ENCODE results near the gene EFNA5. TPM values are rescaled to one million over a fixed set of nuclear protein-coding genes. Genes with fewer than 3 reads are reported as not detected.

The EFNA5 gene
- total RNA-seq, 2 donors from 2014 or later: 9.7 to 11.1 TPM

GRCh38 chr5:107367939-107368338 is 302.8 kb downstream of the EFNA5 start:
- H3K4me3 ChIP-seq: no peak overlapping the region
- no peak overlapping the region for H3K27ac ChIP-seq
- intact Hi-C loops (cut with DNase I): no loop called here
- no peaks in the 10 kb centered on the region for H3K4me1 ChIP-seq
- no peaks in the 10 kb centered on the region for H3K36me3 ChIP-seq
- no peak for DNase-seq
- no peak overlapping the region for H3K9ac ChIP-seq (ENCODE audit: low read depth in 2 of 2, low read length in 2 of 2)
- H3K9me3 ChIP-seq: no peaks in the 10 kb centered on the region
- no peaks in the 10 kb centered on the region for H3K27me3 ChIP-seq
- TF ChIP-seq CTCF (IDR thresholded peaks at IDR 0.05): no peak

GRCh38 chr5:107367480-107367879 is 303.3 kb downstream of the EFNA5 start:
- no peak for DNase-seq
- no peaks in the 10 kb centered on the region for H3K9me3 ChIP-seq
- intact Hi-C loops (cut with DNase I): no loop called here
- no peak overlapping the region for H3K27ac ChIP-seq
- H3K9ac ChIP-seq (ENCODE audit: low read depth in 2 of 2, low read length in 2 of 2): no peak overlapping the region
- H3K27me3 ChIP-seq: no peaks in the 10 kb centered on the region
- no peaks in the 10 kb centered on the region for H3K4me1 ChIP-seq
- H3K4me3 ChIP-seq: no peak overlapping the region
- TF ChIP-seq CTCF (IDR thresholded peaks at IDR 0.05): no peak
- H3K36me3 ChIP-seq: no peaks in the 10 kb centered on the region

GRCh38 chr5:107365320-107366109 is 305.2 kb downstream of the EFNA5 start:
- H3K4me1 ChIP-seq: no peaks in the 10 kb centered on the region
- intact Hi-C loops (cut with DNase I): no loop called here
- H3K27ac ChIP-seq: no peak overlapping the region

GRCh38 chr5:107364443-107365319 is 306.1 kb downstream of the EFNA5 start:
- no peak overlapping the region for H3K9ac ChIP-seq (ENCODE audit: low read depth in 2 of 2, low read length in 2 of 2)
- no peaks in the 10 kb centered on the region for H3K9me3 ChIP-seq
- H3K36me3 ChIP-seq: no peaks in the 10 kb centered on the region
- H3K27me3 ChIP-seq: no peaks in the 10 kb centered on the region
- DNase-seq: no peak
- intact Hi-C loops (cut with DNase I): no loop called here
- no peaks in the 10 kb centered on the region for H3K4me1 ChIP-seq
- no peak for TF ChIP-seq CTCF (IDR thresholded peaks at IDR 0.05)
- no peak overlapping the region for H3K4me3 ChIP-seq
- no peak overlapping the region for H3K27ac ChIP-seq

More at GRCh38 chr5:107365320-107366109, 305.2 kb downstream of the EFNA5 start:
- TF ChIP-seq CTCF (IDR thresholded peaks at IDR 0.05): no peak
- no peak overlapping the region for H3K4me3 ChIP-seq
- H3K27me3 ChIP-seq: no peaks in the 10 kb centered on the region
- no peaks in the 10 kb centered on the region for H3K9me3 ChIP-seq
- no peaks in the 10 kb centered on the region for H3K36me3 ChIP-seq
- DNase-seq: no peak
- H3K9ac ChIP-seq (ENCODE audit: low read depth in 2 of 2, low read length in 2 of 2): no peak overlapping the region

GRCh38 chr5:107363768-107364167 is 307.0 kb downstream of the EFNA5 start:
- no peak overlapping the region for H3K4me3 ChIP-seq
- H3K27ac ChIP-seq: no peak overlapping the region
- no peaks in the 10 kb centered on the region for H3K9me3 ChIP-seq
- H3K36me3 ChIP-seq: no peaks in the 10 kb centered on the region
- intact Hi-C loops (cut with DNase I): no loop called here
- no peak for DNase-seq
- H3K4me1 ChIP-seq: no peaks in the 10 kb centered on the region
- H3K9ac ChIP-seq (ENCODE audit: low read depth in 2 of 2, low read length in 2 of 2): no peak overlapping the region
- no peaks in the 10 kb centered on the region for H3K27me3 ChIP-seq
- TF ChIP-seq CTCF (IDR thresholded peaks at IDR 0.05): no peak

Data from colonic mucosa (tissue), 4 donors.